Activated naive CD4-positive, alpha-beta T cell (primary cell): ENCODE data around the gene CACNA1A.
"Not testable (repeated sequence)": the region's sequence is repeated elsewhere in the genome, so short reads cannot be mapped to it uniquely, and the experiment has no call there.

Source experiments
- DNase-seq, 4 experiments: peaks; one replicate each; lab custom pipeline; 2025; lab: John Stamatoyannopoulos, UW

Gene CACNA1A

DNA sequence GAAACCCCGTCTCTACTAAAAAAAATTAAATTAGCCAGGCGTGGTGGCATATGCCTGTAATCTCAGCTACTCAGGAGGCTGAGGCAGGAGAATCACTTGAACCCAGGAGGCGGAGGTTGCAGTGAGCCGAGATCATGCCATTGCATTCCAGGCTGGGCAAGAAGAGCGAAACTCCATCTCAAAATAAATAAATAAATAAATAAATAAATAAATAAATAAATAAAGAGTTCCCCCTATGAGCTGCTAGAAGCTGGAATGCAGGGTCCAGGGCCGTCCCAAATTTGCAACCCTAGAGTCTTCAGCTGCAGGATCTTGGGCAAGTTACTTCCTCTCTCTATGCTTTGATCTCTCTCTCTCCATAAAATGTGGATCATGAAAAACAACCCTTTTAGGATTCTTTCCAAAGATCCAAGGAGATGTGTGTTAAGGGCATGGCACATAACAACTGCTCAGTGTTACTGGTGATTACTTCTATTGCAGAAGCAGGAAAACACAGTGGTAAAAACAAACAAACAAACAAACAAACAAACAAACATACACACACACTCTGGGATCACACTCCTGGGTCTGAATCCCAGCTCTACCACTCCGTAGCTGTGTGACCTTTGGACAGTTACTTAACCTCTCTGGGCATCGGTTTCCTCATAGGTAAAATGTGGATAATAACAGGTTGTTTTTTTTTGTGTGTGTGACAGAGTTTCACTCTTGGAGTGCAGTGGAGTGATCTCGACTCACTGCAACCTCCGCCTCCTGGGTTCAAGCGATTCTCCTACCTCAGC is 78.8 kb downstream of the CACNA1A start:
- DNase-seq: no peak

- not testable (repeated sequence) for DNase-seq
These were observed 80.4 kb downstream of the CACNA1A start for GRCh38 chr19:13425875-13426274.

- DNase-seq: no peak
These were observed 81.1 kb downstream of the CACNA1A start for GRCh38 chr19:13425151-13425550.

- DNase-seq: no peak
These were observed 85.5 kb downstream of the CACNA1A start for GRCh38 chr19:13420780-13421179.

GRCh38 chr19:13417054-13417453 is 89.2 kb downstream of the CACNA1A start:
- DNase-seq: no peak

- no peak for DNase-seq
These were observed 94.4 kb downstream of the CACNA1A start for GRCh38 chr19:13411899-13412298.

DNA sequence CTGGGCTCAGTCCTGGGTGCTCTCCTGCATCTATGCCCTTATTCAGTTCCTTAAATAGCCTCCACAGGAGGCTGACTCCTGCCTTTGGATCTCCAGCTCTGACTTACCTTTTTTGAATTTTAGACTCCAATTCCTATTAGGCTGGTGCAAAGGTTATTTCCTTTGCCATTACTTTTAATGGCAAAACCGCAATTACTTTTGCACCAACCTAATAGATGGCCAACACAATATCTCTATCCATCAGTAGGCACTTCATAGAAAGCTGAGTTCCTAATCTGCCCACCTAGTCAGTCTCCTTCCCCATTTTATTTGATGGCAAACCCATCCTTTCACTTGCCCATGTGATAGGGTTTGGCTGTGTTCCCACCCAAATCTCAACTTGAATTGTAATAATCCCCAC is 95.3 kb downstream of the CACNA1A start:
- DNase-seq: no peak

DNA sequence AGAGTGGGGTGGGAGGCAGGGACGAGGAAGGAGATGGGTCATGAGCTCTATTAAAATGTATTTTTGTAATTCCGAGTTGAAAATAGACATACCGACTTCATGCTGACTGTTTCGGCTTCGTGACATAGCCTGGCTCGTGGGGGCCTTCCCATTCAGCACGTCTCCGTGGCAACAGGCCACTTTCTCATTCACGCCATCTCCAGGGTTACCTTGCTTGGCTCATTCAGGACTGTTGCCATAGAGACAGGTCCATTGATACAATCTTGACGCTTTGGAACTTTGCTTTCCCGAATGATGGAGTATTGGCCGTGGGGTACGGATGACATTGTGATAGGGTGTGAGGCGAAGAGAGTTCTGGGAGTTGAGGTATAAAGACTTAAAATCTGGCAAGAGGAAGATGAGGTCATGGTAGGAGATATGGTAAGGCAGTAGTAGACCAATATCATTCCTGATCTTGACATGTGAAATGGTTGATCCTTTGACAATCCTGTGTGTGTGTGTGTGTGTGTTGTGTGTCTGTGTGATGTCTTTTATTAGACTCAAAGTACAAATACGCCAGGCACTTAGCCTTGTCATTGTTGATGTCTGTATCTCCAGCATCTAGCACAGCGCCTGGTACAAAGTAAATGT is 97.3 kb downstream of the CACNA1A start:
- no peak for DNase-seq

DNA sequence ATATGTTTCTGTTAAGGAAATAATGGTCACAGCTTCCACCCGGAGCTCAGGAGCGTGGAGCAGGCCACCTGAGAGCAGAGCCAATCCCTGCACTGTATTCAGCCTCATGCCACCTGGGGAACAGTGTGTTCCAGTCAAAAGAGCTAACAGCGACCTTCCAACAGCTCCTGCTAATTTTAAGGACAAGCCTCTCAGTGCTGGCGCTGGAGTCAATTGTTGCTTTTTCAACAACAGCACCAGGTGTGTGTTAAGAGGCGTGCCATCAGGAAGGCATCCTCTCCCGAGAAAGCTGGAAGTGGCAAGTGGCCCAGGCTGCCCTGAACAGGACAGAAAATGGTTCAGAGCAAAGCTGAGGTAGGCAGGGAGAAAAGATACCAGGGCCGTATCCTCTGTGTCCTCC is 102.0 kb downstream of the CACNA1A start:
- no peak for DNase-seq

DNA sequence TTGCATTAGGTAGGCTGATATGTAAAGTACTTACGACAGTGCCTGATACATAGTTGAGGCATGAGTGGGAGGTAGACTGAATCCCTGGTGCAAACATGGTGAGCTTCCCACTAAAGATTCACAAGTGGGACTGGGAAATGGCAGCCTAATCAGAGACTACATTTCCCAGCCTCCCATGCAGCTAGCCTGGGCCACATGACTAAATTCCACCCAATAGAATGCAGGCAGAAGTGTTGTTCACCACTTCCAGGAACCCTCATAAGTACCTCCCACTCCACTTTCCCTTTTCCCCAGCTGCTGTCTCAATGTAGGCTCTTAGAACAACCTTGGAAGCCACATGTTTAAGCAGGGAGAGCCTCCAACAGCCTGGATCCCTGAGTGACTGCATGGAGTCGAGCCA is 104.9 kb downstream of the CACNA1A start:
- DNase-seq: no peak

DNA sequence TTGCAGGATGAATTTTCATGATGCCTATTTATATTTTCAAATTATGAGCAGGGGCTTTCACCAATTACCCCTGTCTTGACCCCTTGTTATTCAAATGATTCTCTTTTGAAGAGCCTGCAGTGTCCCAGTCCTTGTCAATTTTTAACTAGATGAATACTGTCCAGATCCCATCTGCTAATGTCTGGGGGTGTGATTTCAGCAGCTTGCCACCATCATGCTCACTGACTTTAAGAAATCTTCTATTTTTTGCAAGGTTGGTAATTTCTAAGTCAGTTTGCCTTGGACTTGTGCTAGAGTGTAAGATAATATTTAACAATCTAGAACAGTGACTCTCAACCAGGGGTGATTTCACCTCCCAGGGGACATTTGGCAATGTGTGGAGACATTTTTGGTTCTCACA is 106.0 kb downstream of the CACNA1A start:
- no peak for DNase-seq

DNA sequence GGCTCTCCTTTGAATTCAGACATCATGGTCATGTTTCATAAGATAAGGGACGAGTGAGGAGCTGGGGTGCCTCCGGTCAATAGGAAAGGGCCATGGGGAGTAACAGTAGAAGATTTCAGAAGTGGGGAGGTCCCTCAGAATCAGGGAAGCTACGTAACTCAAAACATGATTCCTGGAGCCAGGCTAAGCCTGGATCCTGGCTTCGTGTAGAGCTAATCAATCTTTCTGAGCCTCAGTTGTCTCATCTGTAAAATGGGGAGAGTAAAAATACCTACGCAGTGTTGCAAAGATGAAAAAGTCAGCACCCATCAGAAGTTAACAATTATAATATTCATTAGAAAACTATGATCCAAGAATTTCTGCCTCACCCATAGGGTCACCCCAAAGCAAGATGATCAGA is 106.5 kb downstream of the CACNA1A start:
- DNase-seq: no peak

GRCh38 chr19:13398780-13399726 is 107.2 kb downstream of the CACNA1A start:
- DNase-seq: no peak

DNA sequence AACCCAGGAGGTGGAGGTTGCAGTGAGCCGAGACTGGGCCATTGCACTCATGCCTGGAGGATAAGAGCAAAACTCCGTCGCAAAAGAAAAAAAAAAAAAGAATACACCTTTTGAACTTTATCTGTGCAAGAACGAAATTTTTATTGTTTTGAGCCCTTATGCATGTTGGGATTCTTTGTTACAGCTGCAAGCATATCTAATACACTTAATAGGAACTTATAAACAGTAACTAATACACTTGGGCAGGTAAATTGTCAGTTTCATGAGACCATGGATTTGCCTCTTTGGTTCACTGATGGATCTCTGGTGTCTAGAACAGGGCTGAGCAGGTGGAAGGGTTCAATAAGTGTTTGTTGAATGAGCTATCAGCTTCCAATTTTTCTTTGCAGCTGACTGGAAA is 108.1 kb downstream of the CACNA1A start:
- no peak for DNase-seq

DNA sequence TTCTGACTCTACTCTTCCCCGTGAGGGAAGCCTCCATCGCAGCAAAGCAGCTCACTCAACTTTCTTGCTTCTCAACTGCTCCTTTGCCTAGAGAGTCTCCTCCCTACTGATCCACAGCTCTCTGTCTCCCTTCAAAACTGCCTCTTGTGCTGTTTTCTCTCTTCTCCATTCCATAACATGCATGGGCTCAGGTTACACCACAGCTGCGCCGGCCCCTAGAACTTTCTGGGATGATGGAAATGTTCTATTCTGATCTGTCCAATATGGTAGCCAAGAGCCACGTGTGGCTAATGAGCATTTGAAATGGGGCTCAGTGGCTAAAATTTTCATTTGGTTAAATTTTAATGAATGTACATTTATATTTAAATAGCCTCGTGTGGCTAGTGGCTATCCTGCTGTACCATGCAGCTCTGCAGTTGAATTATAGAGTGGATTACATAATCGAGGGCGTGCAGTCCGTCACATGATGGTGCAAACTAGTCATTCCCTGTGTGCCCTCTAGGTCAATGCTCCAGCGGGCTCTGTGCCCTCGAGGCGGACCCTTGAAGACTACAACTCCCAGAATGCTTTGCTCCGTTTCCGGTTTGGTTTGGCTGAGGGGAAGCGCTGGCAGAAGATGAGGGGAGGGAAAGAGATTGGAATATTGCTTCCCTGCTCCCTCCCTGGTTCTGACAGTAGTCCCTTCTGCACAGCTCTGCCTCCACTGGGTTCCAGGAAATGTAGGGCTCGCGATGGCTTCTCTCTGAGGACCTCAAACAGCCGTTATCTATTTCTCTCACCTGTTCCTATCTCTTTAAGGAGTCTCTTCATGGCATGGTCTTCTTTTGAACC is 109.8 kb downstream of the CACNA1A start:
- DNase-seq: no peak

DNA sequence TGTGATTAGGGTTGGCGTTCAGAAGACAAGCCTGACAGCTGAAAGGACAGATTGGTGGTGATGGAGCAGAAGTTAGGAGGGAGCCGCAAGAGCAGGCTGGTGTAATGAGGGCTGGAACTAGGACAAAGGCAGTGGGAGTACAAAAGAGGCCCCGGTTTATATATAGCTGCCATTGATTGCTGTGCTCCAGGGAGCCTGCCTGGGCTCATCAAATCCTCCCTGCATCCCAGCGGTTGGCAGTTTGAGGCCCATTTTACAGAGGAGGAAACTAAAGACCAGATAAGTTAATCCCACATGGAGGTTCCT is 123.7 kb downstream of the CACNA1A start:
- no peak for DNase-seq

DNA sequence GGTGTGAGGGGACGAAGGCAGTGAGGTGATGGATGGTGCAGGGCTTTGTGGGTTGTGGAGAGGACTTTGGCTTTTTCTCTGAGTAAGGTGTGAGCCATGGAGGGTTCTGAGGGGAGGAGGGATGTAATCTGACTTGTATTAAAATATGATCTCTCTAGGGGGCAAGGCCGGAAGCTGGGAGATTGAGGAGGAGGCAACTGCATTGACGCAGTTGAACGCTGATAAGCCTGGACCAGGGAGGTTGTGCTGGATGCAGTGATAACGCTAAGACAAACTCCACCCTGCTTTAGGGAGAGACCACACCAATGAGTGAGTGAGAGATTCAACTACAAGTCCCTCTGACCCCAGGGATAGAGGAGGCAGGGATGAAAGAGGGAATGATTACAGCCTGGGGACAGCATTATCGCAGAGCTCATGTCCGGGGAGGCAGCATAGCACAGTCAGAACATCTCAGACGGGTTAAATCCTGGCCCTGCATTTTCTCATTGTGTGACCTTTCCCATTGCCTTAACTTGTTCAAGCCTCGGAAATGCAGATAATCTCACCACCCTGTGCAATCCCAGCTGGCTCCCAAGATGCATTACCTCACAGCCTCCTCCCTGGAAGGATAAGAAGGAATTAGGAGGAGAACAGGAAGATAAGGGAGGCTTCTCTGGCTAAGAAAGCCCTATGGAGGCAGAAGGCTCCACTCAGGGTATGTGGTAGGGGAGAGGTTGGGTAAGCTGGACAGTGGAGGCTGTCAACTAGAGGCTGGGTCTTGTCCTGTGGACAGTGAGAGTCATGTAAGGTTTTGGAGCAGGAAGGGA is 124.2 kb downstream of the CACNA1A start:
- DNase-seq: no peak

DNA sequence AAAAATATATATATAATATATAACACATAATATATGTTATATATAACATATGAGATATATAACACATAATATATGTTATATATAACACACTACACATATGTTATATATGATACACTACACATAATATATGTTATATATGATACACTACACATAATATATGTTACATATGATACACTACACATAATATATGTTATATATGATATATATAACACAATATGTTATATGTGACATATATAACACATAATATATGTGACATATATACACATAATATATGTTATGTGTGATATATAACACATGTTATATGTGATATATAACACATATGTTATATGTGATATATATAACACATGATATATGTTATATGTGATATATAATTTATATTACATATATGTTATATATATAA is 129.7 kb downstream of the CACNA1A start:
- no peak for DNase-seq

DNA sequence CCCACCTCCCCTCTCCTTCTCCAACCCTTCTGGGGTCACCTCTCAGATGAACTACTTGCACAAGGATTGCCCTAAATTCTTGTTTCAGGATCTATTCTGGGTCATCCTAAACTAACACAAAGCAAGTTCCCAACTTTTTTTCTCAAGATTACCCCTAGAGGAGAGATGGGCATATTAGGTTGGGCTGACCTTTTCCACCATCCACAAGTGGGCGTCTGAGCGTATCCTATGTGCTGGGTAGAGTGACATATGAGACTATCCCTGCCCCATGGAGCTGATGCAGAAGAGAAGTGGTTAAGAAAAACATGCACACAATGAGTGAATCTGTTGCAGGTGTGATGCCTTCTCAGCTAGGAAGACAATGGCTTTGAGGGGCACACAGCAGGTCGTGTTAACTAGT is 132.7 kb downstream of the CACNA1A start:
- DNase-seq: no peak

- no peak for DNase-seq
These were observed 135.3 kb downstream of the CACNA1A start for GRCh38 chr19:13370948-13371347.

- no peak for DNase-seq
These were observed 139.6 kb downstream of the CACNA1A start for GRCh38 chr19:13366529-13367143.
